OCI-LY3 (cell line): ENCODE data around the gene PDLIM1.
"Not testable (repeated sequence)": the region's sequence is repeated elsewhere in the genome, so short reads cannot be mapped to it uniquely, and the experiment has no call there.

Source experiments
- H2AFZ ChIP-seq: fragments of 200-600, 300-600 bp; shearing (Covaris generic); 2 replicates; pipeline ENCODE4 v1.6.0; 2014; ENCODE audit warnings: antibody characterized with exemption, low read depth, low read length
- H3K27ac ChIP-seq: fragments of 200-600, 300-600 bp; sonication (generic); 2 replicates; pipeline ENCODE4 v1.5.1; 2014; ENCODE audit warnings: mild to moderate bottlenecking, low read length, moderate library complexity, mixed read lengths
- H3K27me3 ChIP-seq: fragments of 200-600, 300-600 bp; sonication (generic); 2 replicates; pipeline ENCODE4 v1.6.1; 2014; ENCODE audit warnings: low read depth, low read length, mixed read lengths
- H3K36me3 ChIP-seq: fragments of 200-600, 300-600 bp; sonication (generic); replicated peaks from 2 replicates; pipeline ENCODE3; 2014; ENCODE audit warnings: low read depth, low read length, mixed read lengths
- H3K4me1 ChIP-seq: fragments of 300-600, 200-600 bp; sonication (generic); 2 replicates; pipeline ENCODE4 v1.6.1; 2014; ENCODE audit warnings: low read length, mixed read lengths
- H3K4me2 ChIP-seq: fragments of 200-600, 300-600 bp; sonication (generic); 2 replicates; pipeline ENCODE4 v1.6.1; 2014; ENCODE audit warnings: low read length, mixed read lengths
- H3K4me3 ChIP-seq: fragments of 300-600, 200-600 bp; sonication (generic); 2 replicates; pipeline ENCODE4 v1.5.1; 2014; ENCODE audit warnings: antibody characterized with exemption, mild to moderate bottlenecking, low read length, moderate library complexity
- H3K79me2 ChIP-seq: fragments of 300-600, 200-600 bp; shearing (Covaris generic); 2 replicates; pipeline ENCODE4 v1.6.1; 2014; ENCODE audit warnings: mild to moderate bottlenecking, low read length, mixed read lengths
- H3K9ac ChIP-seq: fragments of 300-600, 200-600 bp; shearing (Covaris generic); 2 replicates; pipeline ENCODE4 v1.6.0; 2014; ENCODE audit warnings: mild to moderate bottlenecking, low read length, moderate library complexity
- H3K9me3 ChIP-seq: fragments of 200-600, 300-600 bp; shearing (Covaris generic); 2 replicates; pipeline ENCODE4 v1.6.1; 2014; ENCODE audit warnings: low read length, mixed read lengths; ENCODE audit not compliant: insufficient read depth
- H4K20me1 ChIP-seq: fragments of 200-600, 300-600 bp; sonication (generic); 2 replicates; pipeline ENCODE4 v1.6.1; 2016; ENCODE audit warnings: low read length, mixed read lengths; ENCODE audit not compliant: insufficient read depth
- EZH2phosphoT487 ChIP-seq: fragments of 200-600 bp; shearing (Covaris generic); IDR thresholded peaks from 2 replicates; pipeline ENCODE4 v1.6.1; 2018; ENCODE audit warnings: antibody characterized with exemption, mixed run types, low read depth
- TF ChIP-seq, protein P1 (sequence below): fragments of 200-600, 300-600 bp; sonication (generic); IDR thresholded peaks from 2 replicates; pipeline ENCODE4 v1.5.1; 2014; ENCODE audit warnings: antibody characterized with exemption, low read length, low read depth

Gene PDLIM1

DNA sequence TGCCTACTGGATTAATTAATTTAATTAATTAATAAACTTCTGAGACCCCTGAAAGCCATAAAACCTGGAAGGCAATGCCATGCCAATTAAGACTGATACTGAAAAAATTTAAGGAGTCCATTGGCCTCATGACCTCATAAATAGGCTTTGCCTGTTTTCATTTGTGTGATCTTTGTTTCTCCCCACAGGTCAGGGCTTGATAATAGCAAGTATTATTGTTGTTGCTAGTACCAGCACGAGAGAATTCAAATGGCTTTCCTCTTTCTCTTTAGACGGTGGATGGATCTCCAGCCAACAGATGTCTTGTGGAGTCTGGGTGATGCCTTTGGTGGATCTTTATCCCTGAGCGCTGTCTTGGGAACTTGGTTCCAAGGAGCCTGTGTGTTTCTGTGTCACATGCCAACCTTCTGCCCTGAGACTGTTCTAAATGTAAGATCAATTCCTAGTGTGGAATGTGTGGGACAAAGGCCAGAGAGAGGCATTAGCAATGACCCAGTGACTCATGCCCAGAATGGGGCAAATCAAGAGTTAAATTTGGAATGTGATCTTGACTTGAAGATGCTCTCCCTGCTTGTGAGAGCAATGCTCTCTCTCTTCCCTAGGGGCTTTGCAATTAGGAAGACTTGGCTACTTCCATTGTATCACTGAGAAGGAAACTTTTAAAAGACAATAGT, 79.1 kb downstream of the PDLIM1 start:
- Histone ChIP-seq H3K27ac (no peak overlapping the region), H4K20me1 (no peaks in the 10 kb centered on the region), H3K4me3 (no peak overlapping the region), H3K79me2 (no peaks in the 10 kb centered on the region), H3K9me3 (no peaks in the 10 kb centered on the region), H3K36me3 (no peaks in the 10 kb centered on the region), H3K9ac (no peak overlapping the region), H3K4me2 (no peak overlapping the region), H2AFZ (no peak overlapping the region), H3K27me3 (no peaks in the 10 kb centered on the region), H3K4me1 (no peaks in the 10 kb centered on the region)
- no peak for TF ChIP-seq EZH2phosphoT487
- TF ChIP-seq, protein P1, sequence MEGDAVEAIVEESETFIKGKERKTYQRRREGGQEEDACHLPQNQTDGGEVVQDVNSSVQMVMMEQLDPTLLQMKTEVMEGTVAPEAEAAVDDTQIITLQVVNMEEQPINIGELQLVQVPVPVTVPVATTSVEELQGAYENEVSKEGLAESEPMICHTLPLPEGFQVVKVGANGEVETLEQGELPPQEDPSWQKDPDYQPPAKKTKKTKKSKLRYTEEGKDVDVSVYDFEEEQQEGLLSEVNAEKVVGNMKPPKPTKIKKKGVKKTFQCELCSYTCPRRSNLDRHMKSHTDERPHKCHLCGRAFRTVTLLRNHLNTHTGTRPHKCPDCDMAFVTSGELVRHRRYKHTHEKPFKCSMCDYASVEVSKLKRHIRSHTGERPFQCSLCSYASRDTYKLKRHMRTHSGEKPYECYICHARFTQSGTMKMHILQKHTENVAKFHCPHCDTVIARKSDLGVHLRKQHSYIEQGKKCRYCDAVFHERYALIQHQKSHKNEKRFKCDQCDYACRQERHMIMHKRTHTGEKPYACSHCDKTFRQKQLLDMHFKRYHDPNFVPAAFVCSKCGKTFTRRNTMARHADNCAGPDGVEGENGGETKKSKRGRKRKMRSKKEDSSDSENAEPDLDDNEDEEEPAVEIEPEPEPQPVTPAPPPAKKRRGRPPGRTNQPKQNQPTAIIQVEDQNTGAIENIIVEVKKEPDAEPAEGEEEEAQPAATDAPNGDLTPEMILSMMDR, result no peak

DNA sequence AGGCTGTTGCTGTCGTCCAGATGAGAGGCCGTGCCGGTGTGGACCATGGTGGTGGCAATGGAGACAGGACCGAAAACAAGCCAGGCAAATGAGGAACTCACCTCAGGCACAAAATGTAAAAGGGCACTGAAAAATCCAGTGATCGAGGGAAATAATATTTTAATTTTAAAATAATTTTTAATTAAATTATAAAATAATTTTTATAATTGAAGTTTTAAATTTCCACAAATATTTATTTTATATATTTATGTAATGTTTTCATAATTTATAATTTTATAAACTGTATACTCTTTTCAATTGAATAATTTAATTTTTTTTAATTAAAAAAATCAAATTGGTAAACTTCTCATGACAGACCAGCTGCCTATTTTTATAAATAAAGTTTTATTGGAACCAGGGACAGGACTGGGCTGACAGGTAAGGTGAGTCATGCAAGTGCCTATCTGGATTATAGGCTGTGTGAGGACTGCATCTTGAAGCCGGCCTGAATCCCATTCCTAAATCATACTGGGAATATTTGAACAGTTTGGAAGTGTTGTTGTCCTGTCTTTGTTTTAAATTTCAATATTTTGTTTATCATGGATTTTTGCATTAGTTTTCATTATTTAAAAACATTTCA, 81.2 kb downstream of the PDLIM1 start:
- Histone ChIP-seq H3K9ac (no peak overlapping the region), H3K27ac (no peak overlapping the region), H3K9me3 (no peaks in the 10 kb centered on the region), H4K20me1 (no peaks in the 10 kb centered on the region), H3K36me3 (no peaks in the 10 kb centered on the region), H3K4me3 (no peak overlapping the region), H3K4me2 (no peak overlapping the region), H3K4me1 (no peaks in the 10 kb centered on the region), H2AFZ (no peak overlapping the region), H3K27me3 (no peaks in the 10 kb centered on the region), H3K79me2 (no peaks in the 10 kb centered on the region)
- TF ChIP-seq, protein P1, result no peak

DNA sequence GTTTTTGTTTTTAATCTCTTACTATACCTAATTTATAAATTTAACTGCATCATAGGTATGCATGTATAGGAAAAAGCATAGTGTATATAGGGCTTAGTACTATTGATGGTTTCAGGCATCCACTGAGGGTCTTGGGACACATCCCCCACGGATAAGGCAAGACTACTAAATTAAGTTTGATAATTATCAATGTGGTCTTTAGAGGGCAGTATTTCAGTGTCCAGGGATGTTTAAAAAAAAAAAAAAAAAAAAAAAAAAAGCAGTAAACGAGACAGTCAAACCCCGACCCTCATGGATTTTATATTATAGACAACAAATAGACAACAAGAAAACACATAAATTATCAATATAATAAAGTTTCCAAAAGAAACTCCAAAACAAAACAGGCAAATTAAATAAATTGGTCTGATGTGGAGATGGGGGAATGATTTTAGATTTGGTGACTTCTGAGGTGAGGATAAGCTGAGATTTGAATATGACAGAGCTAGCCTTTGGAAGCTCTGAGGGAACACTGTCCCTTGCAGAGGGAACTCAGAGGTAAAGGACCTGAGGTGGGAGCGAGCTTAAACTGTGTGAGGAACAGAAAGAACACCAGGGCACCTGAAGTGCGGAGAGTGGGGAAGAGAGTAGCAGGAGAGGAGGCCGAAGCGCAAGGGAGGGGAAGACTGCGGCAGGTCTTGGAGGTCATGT, 82.0 kb downstream of the PDLIM1 start:
- Histone ChIP-seq H3K36me3 (no peaks in the 10 kb centered on the region), H3K9me3 (no peaks in the 10 kb centered on the region), H3K79me2 (no peaks in the 10 kb centered on the region), H3K27me3 (no peaks in the 10 kb centered on the region), H3K4me1 (no peaks in the 10 kb centered on the region), H3K4me2 (no peak overlapping the region), H4K20me1 (no peaks in the 10 kb centered on the region), H3K9ac (no peak overlapping the region), H2AFZ (no peak overlapping the region), H3K4me3 (no peak overlapping the region), H3K27ac (no peak overlapping the region)
- TF ChIP-seq EZH2phosphoT487, result no peak
- TF ChIP-seq, protein P1, result peak; percentile 9; the same call in 1 of the 2 replicates

DNA sequence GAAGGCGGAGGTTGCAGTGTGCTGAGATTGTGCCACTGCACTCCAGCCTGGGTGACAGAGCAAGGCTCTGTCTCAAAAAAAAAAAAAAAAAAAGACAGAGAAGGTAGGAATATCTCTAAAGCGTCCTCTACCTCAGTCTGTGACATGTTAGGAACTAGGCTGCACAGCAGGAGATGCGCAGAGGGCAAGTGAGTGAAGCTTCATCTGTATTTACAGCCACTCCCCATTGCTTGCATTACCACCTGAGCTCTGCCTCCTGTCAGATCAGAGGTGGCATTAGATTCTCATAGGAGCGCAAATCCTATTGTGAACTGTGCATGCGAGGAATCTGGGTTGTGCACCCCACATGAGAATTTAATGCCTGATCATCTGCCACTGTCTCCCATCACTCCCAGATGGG, 87.9 kb downstream of the PDLIM1 start:
- not testable (repeated sequence) for H3K36me3 ChIP-seq, H3K4me3 ChIP-seq, H4K20me1 ChIP-seq, H3K27ac ChIP-seq, H3K27me3 ChIP-seq, H3K9ac ChIP-seq, H2AFZ ChIP-seq, H3K9me3 ChIP-seq, H3K4me1 ChIP-seq, H3K79me2 ChIP-seq, H3K4me2 ChIP-seq
